Measurements from ENCODE around the gene EEFSEC.

EEFSEC gene

GRCh38 chr3:128369121-128369703, 215.9 kb downstream of the EEFSEC start:
- WGBS, 2 donors (ENCODE audit: extremely low coverage in 2 of 2, insufficient read length in 2 of 2, insufficient replicate concordance in 1 of 2): no CpG with 5 or more reads among the region's 2 CpGs
- H2AK5ac ChIP-seq (ENCODE audit: low read depth, low read length): no peak overlapping the region
- H3K14ac ChIP-seq (ENCODE audit: low read length): no peak overlapping the region

GRCh38 chr3:128369881-128370642, 216.8 kb downstream of the EEFSEC start:
- Histone ChIP-seq H3K14ac (ENCODE audit: low read length) (no peak overlapping the region), H3K9me3 (replicated peaks in 1 of 2; ENCODE audit: control insufficient read depth in 2 of 2, insufficient read depth in 1 of 2, low read depth in 1 of 2, low read length in 2 of 2) (no peaks in the 10 kb centered on the region), H3K79me1 (ENCODE audit: low read depth, low read length) (no peaks in the 10 kb centered on the region), H3K27me3 (ENCODE audit: control insufficient read depth in 3 of 3, insufficient read depth in 3 of 3, low read depth in 1 of 3, low read length in 3 of 3) (no peaks in the 10 kb centered on the region), H3K36me3 (replicated peaks in 1 of 2; ENCODE audit: control insufficient read depth in 2 of 2, insufficient read depth in 2 of 2, low read length in 2 of 2) (no peaks in the 10 kb centered on the region), H3K4me1 (ENCODE audit: control insufficient read depth in 2 of 2, insufficient read depth in 1 of 2, low read depth in 1 of 2, low read length in 2 of 2) (peaks cover 0 to 8% of the 10 kb centered on the region in 2 donors), H2BK120ac (ENCODE audit: low read depth, low read length) (no peak overlapping the region), H3K18ac (ENCODE audit: low read length) (no peak overlapping the region), H3K9ac (ENCODE audit: low read depth, low read length, poor library complexity) (no peak overlapping the region), H4K91ac (ENCODE audit: low read depth, low read length, poor library complexity) (no peak overlapping the region), H3K4me3 (ENCODE audit: low read length in 2 of 2) (no peak overlapping the region), H3K27ac (replicated peaks; ENCODE audit: low read length) (no peak overlapping the region), H2BK5ac (ENCODE audit: low read length) (no peak overlapping the region), H3K23ac (ENCODE audit: low read depth, low read length, poor library complexity) (no peak overlapping the region), H2AK5ac (ENCODE audit: low read depth, low read length) (no peak overlapping the region), H3K4ac (ENCODE audit: low read length) (no peak overlapping the region), H2BK12ac (ENCODE audit: low read length) (no peak overlapping the region), H2BK15ac (ENCODE audit: low read length) (no peak overlapping the region), H4K8ac (ENCODE audit: low read depth, low read length) (no peak overlapping the region), H3K4me2 (ENCODE audit: insufficient read depth, low read length, poor library complexity, severe bottlenecking) (no peak overlapping the region), H2AFZ (ENCODE audit: low read length) (no peak overlapping the region)
- no CpG with 5 or more reads among the region's 10 CpGs for WGBS, 2 donors (ENCODE audit: extremely low coverage in 2 of 2, insufficient read length in 2 of 2, insufficient replicate concordance in 1 of 2)
- no peak for DNase-seq (ENCODE audit: low spot score)

More at GRCh38 chr3:128369121-128369703, 215.9 kb downstream of the EEFSEC start:
- no peak overlapping the region for H2BK120ac ChIP-seq (ENCODE audit: low read depth, low read length)
- no peak overlapping the region for H2BK12ac ChIP-seq (ENCODE audit: low read length)
- no peak overlapping the region for H4K91ac ChIP-seq (ENCODE audit: low read depth, low read length, poor library complexity)
- no peaks in the 10 kb centered on the region for H3K9me3 ChIP-seq (replicated peaks in 1 of 2; ENCODE audit: control insufficient read depth in 2 of 2, insufficient read depth in 1 of 2, low read depth in 1 of 2, low read length in 2 of 2)
- H3K4me3 ChIP-seq (ENCODE audit: low read length in 2 of 2): no peak overlapping the region
- H2AFZ ChIP-seq (ENCODE audit: low read length): no peak overlapping the region
- H3K27me3 ChIP-seq (ENCODE audit: control insufficient read depth in 3 of 3, insufficient read depth in 3 of 3, low read depth in 1 of 3, low read length in 3 of 3): no peaks in the 10 kb centered on the region
- H4K8ac ChIP-seq (ENCODE audit: low read depth, low read length): no peak overlapping the region
- H3K9ac ChIP-seq (ENCODE audit: low read depth, low read length, poor library complexity): no peak overlapping the region
- peaks cover 0 to 8% of the 10 kb centered on the region in 2 donors for H3K4me1 ChIP-seq (ENCODE audit: control insufficient read depth in 2 of 2, insufficient read depth in 1 of 2, low read depth in 1 of 2, low read length in 2 of 2)
- no peak overlapping the region for H2BK15ac ChIP-seq (ENCODE audit: low read length)
- no peak overlapping the region for H2BK5ac ChIP-seq (ENCODE audit: low read length)
- no peaks in the 10 kb centered on the region for H3K79me1 ChIP-seq (ENCODE audit: low read depth, low read length)
- H3K4ac ChIP-seq (ENCODE audit: low read length): no peak overlapping the region
- H3K4me2 ChIP-seq (ENCODE audit: insufficient read depth, low read length, poor library complexity, severe bottlenecking): no peak overlapping the region
- no peak overlapping the region for H3K18ac ChIP-seq (ENCODE audit: low read length)
- H3K36me3 ChIP-seq (replicated peaks in 1 of 2; ENCODE audit: control insufficient read depth in 2 of 2, insufficient read depth in 2 of 2, low read length in 2 of 2): no peaks in the 10 kb centered on the region
- no peak overlapping the region for H3K27ac ChIP-seq (replicated peaks; ENCODE audit: low read length)
- no peak for DNase-seq (ENCODE audit: low spot score)
- no peak overlapping the region for H3K23ac ChIP-seq (ENCODE audit: low read depth, low read length, poor library complexity)

- Histone ChIP-seq H2AK5ac (ENCODE audit: low read depth, low read length) (no peak overlapping the region), H3K9me3 (replicated peaks in 1 of 2; ENCODE audit: control insufficient read depth in 2 of 2, insufficient read depth in 1 of 2, low read depth in 1 of 2, low read length in 2 of 2) (no peaks in the 10 kb centered on the region), H2BK120ac (ENCODE audit: low read depth, low read length) (no peak overlapping the region), H3K9ac (ENCODE audit: low read depth, low read length, poor library complexity) (no peak overlapping the region), H3K4me1 (ENCODE audit: control insufficient read depth in 2 of 2, insufficient read depth in 1 of 2, low read depth in 1 of 2, low read length in 2 of 2) (peaks cover 0 to 8% of the 10 kb centered on the region in 2 donors), H2AFZ (ENCODE audit: low read length) (no peak overlapping the region), H4K8ac (ENCODE audit: low read depth, low read length) (no peak overlapping the region), H3K27me3 (ENCODE audit: control insufficient read depth in 3 of 3, insufficient read depth in 3 of 3, low read depth in 1 of 3, low read length in 3 of 3) (no peaks in the 10 kb centered on the region), H3K4me2 (ENCODE audit: insufficient read depth, low read length, poor library complexity, severe bottlenecking) (no peak overlapping the region), H2BK15ac (ENCODE audit: low read length) (no peak overlapping the region), H3K4me3 (ENCODE audit: low read length in 2 of 2) (no peak overlapping the region), H2BK12ac (ENCODE audit: low read length) (no peak overlapping the region), H4K91ac (ENCODE audit: low read depth, low read length, poor library complexity) (no peak overlapping the region), H2BK5ac (ENCODE audit: low read length) (no peak overlapping the region), H3K14ac (ENCODE audit: low read length) (no peak overlapping the region), H3K4ac (ENCODE audit: low read length) (no peak overlapping the region), H3K18ac (ENCODE audit: low read length) (no peak overlapping the region), H3K23ac (ENCODE audit: low read depth, low read length, poor library complexity) (no peak overlapping the region), H3K27ac (replicated peaks; ENCODE audit: low read length) (no peak overlapping the region), H3K36me3 (replicated peaks in 1 of 2; ENCODE audit: control insufficient read depth in 2 of 2, insufficient read depth in 2 of 2, low read length in 2 of 2) (no peaks in the 10 kb centered on the region), H3K79me1 (ENCODE audit: low read depth, low read length) (no peaks in the 10 kb centered on the region)
- DNase-seq (ENCODE audit: low spot score): no peak
- WGBS, 2 donors (ENCODE audit: extremely low coverage in 2 of 2, insufficient read length in 2 of 2, insufficient replicate concordance in 1 of 2): no CpG with 5 or more reads among the region's 5 CpGs
Observed at GRCh38 chr3:128372281-128372680, 219.0 kb downstream of the EEFSEC start.

GRCh38 chr3:128372707-128373533, 219.6 kb downstream of the EEFSEC start:
- Histone ChIP-seq H3K4ac (ENCODE audit: low read length) (no peak overlapping the region), H3K18ac (ENCODE audit: low read length) (no peak overlapping the region), H3K27ac (replicated peaks; ENCODE audit: low read length) (no peak overlapping the region), H3K4me3 (ENCODE audit: low read length in 2 of 2) (no peak overlapping the region), H2AK5ac (ENCODE audit: low read depth, low read length) (no peak overlapping the region), H3K23ac (ENCODE audit: low read depth, low read length, poor library complexity) (peak overlapping the region; percentile 26), H2BK12ac (ENCODE audit: low read length) (no peak overlapping the region), H3K4me2 (ENCODE audit: insufficient read depth, low read length, poor library complexity, severe bottlenecking) (no peak overlapping the region), H2BK120ac (ENCODE audit: low read depth, low read length) (no peak overlapping the region), H2BK15ac (ENCODE audit: low read length) (no peak overlapping the region), H2BK5ac (ENCODE audit: low read length) (no peak overlapping the region), H3K36me3 (replicated peaks in 1 of 2; ENCODE audit: control insufficient read depth in 2 of 2, insufficient read depth in 2 of 2, low read length in 2 of 2) (no peaks in the 10 kb centered on the region), H2AFZ (ENCODE audit: low read length) (no peak overlapping the region), H3K9ac (ENCODE audit: low read depth, low read length, poor library complexity) (no peak overlapping the region), H4K91ac (ENCODE audit: low read depth, low read length, poor library complexity) (no peak overlapping the region), H3K9me3 (replicated peaks in 1 of 2; ENCODE audit: control insufficient read depth in 2 of 2, insufficient read depth in 1 of 2, low read depth in 1 of 2, low read length in 2 of 2) (no peaks in the 10 kb centered on the region), H3K4me1 (ENCODE audit: control insufficient read depth in 2 of 2, insufficient read depth in 1 of 2, low read depth in 1 of 2, low read length in 2 of 2) (peaks cover 0 to 3% of the 10 kb centered on the region in 2 donors), H3K14ac (ENCODE audit: low read length) (peak overlapping the region; percentile 27), H4K8ac (ENCODE audit: low read depth, low read length) (no peak overlapping the region), H3K27me3 (ENCODE audit: control insufficient read depth in 3 of 3, insufficient read depth in 3 of 3, low read depth in 1 of 3, low read length in 3 of 3) (no peaks in the 10 kb centered on the region), H3K79me1 (ENCODE audit: low read depth, low read length) (no peaks in the 10 kb centered on the region)
- no peak for DNase-seq (ENCODE audit: low spot score)
- WGBS, 2 donors (ENCODE audit: extremely low coverage in 2 of 2, insufficient read length in 2 of 2, insufficient replicate concordance in 1 of 2): no CpG with 5 or more reads among the region's 10 CpGs
